T-helper 1 cell (primary cell): Measurements from ENCODE around the gene MARCKSL1.

Experiments used
- DNase-seq, 5 donors: peaks; one replicate each; pipeline ENCODE4 v3.0.0-alpha.2; 2012 to 2020

MARCKSL1 gene

GRCh38 chr1:32352831-32353383 lies 16.9 kb upstream of the MARCKSL1 start:
- no peak for DNase-seq

GRCh38 chr1:32352239-32352745 lies 16.3 kb upstream of the MARCKSL1 start:
- no peak for DNase-seq

GRCh38 chr1:32351399-32352238 lies 15.6 kb upstream of the MARCKSL1 start:
- peak; percentile 91 to 95 (median 92) for DNase-seq

GRCh38 chr1:32350785-32351398 lies 14.9 kb upstream of the MARCKSL1 start:
- DNase-seq, result peak in 1 of 5 donors; percentile 73

GRCh38 chr1:32349211-32349708 lies 13.2 kb upstream of the MARCKSL1 start:
- DNase-seq, result no peak

- no peak for DNase-seq
Observed at GRCh38 chr1:32346532-32347157, 10.6 kb upstream of the MARCKSL1 start.

- no peak for DNase-seq
Observed at GRCh38 chr1:32345289-32345827, 9.3 kb upstream of the MARCKSL1 start.

- DNase-seq, result no peak
Observed at GRCh38 chr1:32342704-32343103, 6.7 kb upstream of the MARCKSL1 start.

- no peak for DNase-seq
Observed at GRCh38 chr1:32341971-32342370, 5.9 kb upstream of the MARCKSL1 start.

GRCh38 chr1:32341186-32341757 lies 5.2 kb upstream of the MARCKSL1 start:
- no peak for DNase-seq

GRCh38 chr1:32339363-32339978 lies 3.4 kb upstream of the MARCKSL1 start:
- no peak for DNase-seq

- DNase-seq, result no peak
Observed at GRCh38 chr1:32338637-32339145, 2.7 kb upstream of the MARCKSL1 start.

GRCh38 chr1:32337855-32338636 lies 2.0 kb upstream of the MARCKSL1 start:
- DNase-seq, result no peak

- peak in 4 of 5 donors; percentile 30 to 51 (median 39) for DNase-seq
Observed at GRCh38 chr1:32336963-32337675, 1.1 kb upstream of the MARCKSL1 start.

GRCh38 chr1:32336591-32336932 lies 529 bp upstream of the MARCKSL1 start:
- no peak for DNase-seq

GRCh38 chr1:32335535-32335789 lies 571 bp downstream of the MARCKSL1 start:
- no peak for DNase-seq

- peak; percentile 46 to 74 (median 59) for DNase-seq
Observed at GRCh38 chr1:32334864-32335534, 1.0 kb downstream of the MARCKSL1 start.

- no peak for DNase-seq
Observed at GRCh38 chr1:32334274-32334861, 1.7 kb downstream of the MARCKSL1 start.

- DNase-seq, result no peak
Observed at GRCh38 chr1:32333251-32333963, 2.6 kb downstream of the MARCKSL1 start.
